ENCODE data around the gene ZBTB20.

Gene ZBTB20

GRCh38 chr3:114794894-114795630 lies 352.0 kb downstream of the ZBTB20 start:
- H3K4me3 ChIP-seq (ENCODE audit: low read depth, low read length), result no peak overlapping the region

- no peak overlapping the region for H3K4me3 ChIP-seq (ENCODE audit: low read depth, low read length)
These were observed 354.7 kb downstream of the ZBTB20 start for GRCh38 chr3:114792159-114792918.

GRCh38 chr3:114790752-114791151 lies 356.3 kb downstream of the ZBTB20 start:
- no peak overlapping the region for H3K4me3 ChIP-seq (ENCODE audit: low read depth, low read length)

GRCh38 chr3:114789803-114790202 lies 357.3 kb downstream of the ZBTB20 start:
- no peak overlapping the region for H3K4me3 ChIP-seq (ENCODE audit: low read depth, low read length)

DNA sequence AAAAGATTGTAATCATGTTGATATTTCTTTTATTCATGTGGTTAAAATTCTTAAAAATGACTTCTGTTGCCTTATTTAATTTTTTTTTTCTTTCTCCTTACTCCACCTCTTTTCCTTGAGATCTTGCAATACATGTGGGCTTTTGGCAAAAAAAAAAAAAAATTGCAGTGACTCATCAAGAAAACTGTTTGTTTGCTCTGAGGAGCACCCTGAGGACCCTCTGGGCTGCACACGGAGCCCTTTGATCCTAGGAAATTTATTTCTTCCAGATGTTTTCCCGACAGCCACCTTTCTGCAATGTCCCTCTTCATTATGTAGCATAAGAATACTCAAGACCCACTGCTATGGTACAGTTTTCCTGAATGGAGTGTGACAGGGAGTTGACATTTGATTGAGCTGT lies 371.7 kb downstream of the ZBTB20 start:
- H3K4me3 ChIP-seq (ENCODE audit: low read depth, low read length), result no peak overlapping the region

DNA sequence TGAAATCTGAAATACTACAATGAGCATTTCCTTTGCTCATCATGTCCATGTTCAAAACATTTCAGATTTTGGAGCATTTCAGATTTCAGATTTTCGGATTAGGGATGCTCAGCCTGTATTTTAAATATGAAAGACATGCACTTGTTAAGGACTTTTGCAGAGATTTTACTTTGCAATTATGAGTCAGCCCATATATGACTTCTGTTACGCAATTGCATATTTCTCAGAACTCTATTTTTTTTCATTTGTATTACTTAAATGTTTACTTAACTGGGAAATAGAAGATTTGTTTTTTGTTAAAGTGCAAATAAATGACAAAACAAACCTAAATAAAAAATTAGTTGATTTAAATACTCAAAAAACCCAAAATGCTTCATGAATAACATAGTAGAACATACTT lies 376.2 kb downstream of the ZBTB20 start:
- H3K4me3 ChIP-seq (ENCODE audit: low read depth, low read length), result no peak overlapping the region

DNA sequence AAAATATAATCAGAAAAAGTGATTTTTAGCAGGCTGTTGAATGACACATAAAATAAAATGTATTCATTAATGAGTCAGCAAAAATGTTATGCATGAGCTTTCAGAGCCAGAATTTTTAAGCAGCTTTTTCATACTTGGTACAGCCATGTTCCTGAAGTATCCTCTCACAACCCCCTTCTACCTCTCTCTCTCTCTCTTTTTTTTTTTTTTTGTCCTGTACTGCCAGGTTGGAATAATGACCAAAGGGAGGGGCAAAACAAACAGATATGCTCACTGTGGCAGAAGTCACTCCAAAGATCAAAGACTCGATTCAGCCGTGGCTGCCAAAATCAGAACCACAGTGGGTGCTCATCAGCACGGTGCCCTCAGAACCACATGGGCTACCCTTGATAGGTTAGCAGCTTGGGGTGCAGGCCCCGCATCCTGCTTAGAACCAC lies 383.0 kb downstream of the ZBTB20 start:
- H3K4me3 ChIP-seq (ENCODE audit: low read depth, low read length), result no peak overlapping the region

GRCh38 chr3:114762144-114762543 lies 384.9 kb downstream of the ZBTB20 start:
- no peak overlapping the region for H3K4me3 ChIP-seq (ENCODE audit: low read depth, low read length)

DNA sequence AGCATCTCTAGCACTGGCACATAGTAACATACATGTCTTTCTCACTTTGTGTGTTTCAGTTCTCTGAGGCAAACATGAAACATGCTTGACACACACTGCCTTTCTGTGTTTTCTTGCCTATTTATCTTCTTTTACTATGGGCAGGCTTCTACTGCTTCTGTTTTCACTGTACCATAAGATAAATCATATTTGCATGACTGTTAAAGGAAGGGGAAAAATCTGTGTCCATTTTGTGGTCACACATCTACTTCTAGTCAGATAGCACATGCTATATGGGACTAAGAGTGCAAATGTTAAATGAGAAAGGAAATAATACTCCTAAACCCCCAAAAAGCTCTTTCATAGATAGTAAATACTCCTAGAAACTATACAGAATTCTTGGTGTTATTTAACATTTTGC lies 386.4 kb downstream of the ZBTB20 start:
- H3K4me3 ChIP-seq (ENCODE audit: low read depth, low read length), result no peak overlapping the region

- H3K4me3 ChIP-seq (ENCODE audit: low read depth, low read length), result no peak overlapping the region
These were observed 388.0 kb downstream of the ZBTB20 start for GRCh38 chr3:114758831-114759699.

- H3K4me3 ChIP-seq (ENCODE audit: low read depth, low read length), result no peak overlapping the region
These were observed 390.4 kb downstream of the ZBTB20 start for GRCh38 chr3:114756506-114757279.

- no peak overlapping the region for H3K4me3 ChIP-seq (ENCODE audit: low read depth, low read length)
These were observed 400.6 kb downstream of the ZBTB20 start for GRCh38 chr3:114746502-114746901.

- H3K4me3 ChIP-seq (ENCODE audit: low read depth, low read length), result no peak overlapping the region
These were observed 401.5 kb downstream of the ZBTB20 start for GRCh38 chr3:114745322-114746240.

- no peak overlapping the region for H3K4me3 ChIP-seq (ENCODE audit: low read depth, low read length)
These were observed 403.2 kb downstream of the ZBTB20 start for GRCh38 chr3:114743746-114744485.

GRCh38 chr3:114741066-114741465 lies 406.0 kb downstream of the ZBTB20 start:
- H3K4me3 ChIP-seq (ENCODE audit: low read depth, low read length), result no peak overlapping the region

DNA sequence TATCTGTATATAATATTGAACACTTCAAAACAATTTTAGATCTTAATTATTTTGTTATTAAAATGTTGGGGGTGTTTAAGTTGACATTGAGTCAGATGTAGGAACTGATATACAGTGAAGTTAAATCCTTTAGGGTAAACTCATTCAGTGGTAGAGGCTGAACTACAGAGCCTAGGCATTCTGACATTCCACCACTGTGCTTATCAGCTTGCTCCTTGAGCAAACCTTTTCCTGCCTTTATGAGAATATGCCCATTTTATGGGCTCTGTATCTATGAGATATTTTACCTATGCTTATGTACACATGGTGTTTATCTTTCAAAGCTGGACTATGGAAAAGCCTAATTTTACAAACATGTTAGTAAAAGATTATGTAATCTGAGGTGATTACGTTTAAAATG lies 407.5 kb downstream of the ZBTB20 start:
- H3K4me3 ChIP-seq (ENCODE audit: low read depth, low read length), result no peak overlapping the region

DNA sequence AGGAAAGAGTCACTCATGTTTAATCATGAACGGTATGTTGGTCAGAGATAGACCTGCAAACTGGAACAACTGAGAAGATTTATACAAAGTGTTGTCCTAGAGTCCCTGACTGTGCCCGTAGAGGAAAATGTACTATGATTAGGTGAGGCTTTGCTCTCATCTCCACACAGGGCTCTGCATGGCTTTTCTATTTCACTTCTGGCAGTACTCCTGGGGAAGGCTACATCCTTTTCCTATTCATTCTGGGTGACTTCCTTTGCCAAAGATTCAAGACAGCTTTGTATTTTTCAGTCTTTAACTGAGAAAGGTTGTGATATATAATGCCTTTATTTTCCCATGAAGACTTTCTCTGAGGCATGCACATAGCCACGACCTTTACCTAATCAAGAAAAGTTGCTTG lies 414.7 kb downstream of the ZBTB20 start:
- no peak overlapping the region for H3K4me3 ChIP-seq (ENCODE audit: low read depth, low read length)

DNA sequence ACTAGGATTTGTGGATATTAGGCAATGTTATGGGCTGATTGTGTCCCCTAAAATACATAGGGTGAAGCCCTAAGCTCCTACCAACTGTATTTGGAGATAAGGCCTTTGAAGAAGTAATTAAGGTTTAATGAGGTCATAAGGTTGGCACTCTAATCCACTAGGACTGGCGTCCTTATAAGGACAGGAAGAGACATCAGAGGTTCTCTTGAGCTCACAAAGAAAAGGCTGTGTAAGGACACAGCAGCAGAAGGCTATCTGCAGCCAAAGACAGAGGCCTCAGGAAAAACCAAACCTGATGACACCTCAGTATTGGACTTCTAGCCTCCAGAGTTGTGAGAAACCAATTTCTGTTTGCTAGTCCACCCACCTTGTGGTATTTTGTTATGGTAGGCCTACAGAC lies 416.7 kb downstream of the ZBTB20 start:
- no peak overlapping the region for H3K4me3 ChIP-seq (ENCODE audit: low read depth, low read length)

- H3K4me3 ChIP-seq (ENCODE audit: low read depth, low read length), result no peak overlapping the region
These were observed 419.7 kb downstream of the ZBTB20 start for GRCh38 chr3:114727373-114727772.
